K562 (cell line): ENCODE measurements around the gene POLR2H. TPM values are rescaled to one million over a fixed set of nuclear protein-coding genes. Genes with fewer than 3 reads are reported as not detected.

Experiments
- BCLAF1 ChIP-seq, 2 experiments: fragments of 450-650 bp in 1 of 2; IDR thresholded peaks; 2 replicates each; pipeline ENCODE4 v1.6.1; 2011 to 2017; ENCODE audit warnings: low read depth in 2 of 2, antibody characterized with exemption in 1 of 2, borderline replicate concordance in 1 of 2, low read length in 1 of 2, mild to moderate bottlenecking in 1 of 2, mixed read lengths in 1 of 2; ENCODE audit not compliant: control insufficient read depth in 1 of 2
- CBFA2T3 ChIP-seq: fragments of 450-650 bp; IDR thresholded peaks from 2 replicates; pipeline ENCODE4 v1.6.1; 2017
- CBX5 ChIP-seq: IDR thresholded peaks from 2 replicates; pipeline ENCODE4 v1.6.1; 2014; ENCODE audit warnings: low read depth, borderline replicate concordance
- KAT2B ChIP-seq: IDR thresholded peaks from one replicate; pipeline ENCODE4 v1.6.1; 2012; ENCODE audit warnings: low read depth, mild to moderate bottlenecking, control low read depth, inconsistent platforms, low read length, moderate library complexity
- MED1 ChIP-seq: sonication (generic); formaldehyde crosslinking; IDR thresholded peaks from 2 replicates; pipeline ENCODE4 v1.8.1; 2023; ENCODE audit warnings: missing genetic modification reagents, borderline replicate concordance
- MYNN ChIP-seq, 2 experiments: sonication (generic); formaldehyde crosslinking in 1 of 2; IDR thresholded peaks; 2 replicates each; pipeline versions ENCODE4 v1.5.0 to v1.6.1; 2016 to 2020; ENCODE audit warnings: antibody characterized with exemption in 1 of 2, missing genetic modification reagents in 1 of 2
- NR2C1 ChIP-seq, 2 experiments: fragments of 450-650 bp; IDR thresholded peaks; 2 replicates each; pipeline ENCODE4 v1.6.1; 2017; ENCODE audit warnings: mild to moderate bottlenecking in 2 of 2, antibody characterized with exemption in 1 of 2, inconsistent platforms in 1 of 2, missing compliant biosample characterization in 1 of 2, missing genetic modification characterization in 1 of 2
- RBM34 ChIP-seq: fragments of 200-400 bp; formaldehyde crosslinking; IDR thresholded peaks from 2 replicates; pipeline ENCODE4 v1.6.1; 2018; ENCODE audit warnings: low read length, borderline replicate concordance; ENCODE audit not compliant: insufficient read depth
- RBM39 ChIP-seq: fragments of 200-400 bp; formaldehyde crosslinking; optimal IDR thresholded peaks from 2 replicates; pipeline ENCODE3; 2018; ENCODE audit warnings: low read depth, low read length
- SAFB ChIP-seq: fragments of 200-400 bp; formaldehyde crosslinking; IDR thresholded peaks from 2 replicates; pipeline ENCODE4 v1.6.1; 2017; ENCODE audit warnings: low read depth, low read length, borderline replicate concordance
- SIX5 ChIP-seq, 2 experiments: IDR thresholded peaks; 2 replicates each; pipeline ENCODE4 v1.6.1; 2011; ENCODE audit warnings: low read length in 2 of 2, borderline replicate concordance in 1 of 2, low read depth in 1 of 2, mild to moderate bottlenecking in 1 of 2, moderate library complexity in 1 of 2; ENCODE audit not compliant: insufficient read depth in 1 of 2
- SMARCA4 ChIP-seq: fragments of 450-650 bp; IDR thresholded peaks from 2 replicates; pipeline ENCODE4 v1.6.1; 2016
- SRSF9 ChIP-seq: fragments of 200-400 bp; formaldehyde crosslinking; IDR thresholded peaks from 2 replicates; pipeline ENCODE4 v1.6.1; 2017; ENCODE audit warnings: low read depth, low read length, borderline replicate concordance
- XRCC4 ChIP-seq: IDR thresholded peaks from one replicate; pipeline ENCODE4 v1.6.1; 2011; ENCODE audit not compliant: insufficient read depth, insufficient read length; ENCODE audit errors: extremely low read depth
- ZBTB2 ChIP-seq: fragments of 450-650 bp; IDR thresholded peaks from 2 replicates; pipeline ENCODE4 v1.6.1; 2016; ENCODE audit warnings: antibody characterized with exemption
- ZNF184 ChIP-seq: sonication (generic); formaldehyde crosslinking; IDR thresholded peaks from 2 replicates; pipeline ENCODE4 v1.5.0; 2020; ENCODE audit warnings: missing genetic modification reagents
- ZNF280B ChIP-seq: fragments of 250-450 bp; sonication (Bioruptor Pico); IDR thresholded peaks from 2 replicates; pipeline ENCODE4 v1.5.1; 2021; ENCODE audit warnings: mild to moderate bottlenecking
- polyA plus RNA-seq, 8 experiments: library from polyadenylated mRNA; depleted of rRNA in 4 of 8; stranded (reverse) in 5 of 8; unstranded in 3 of 8; fragments of >200 nt; fragmentation: Nextera tagmentation in 2 of 8; fragmentation: Illumina TruSeq in 1 of 8; extraction: Ambion mirVana in 2 of 8; extraction: Trizol in 1 of 8; gene quantifications; 2 replicates each; pipeline versions ENCODE4 v1.2.1 to v1.2.3, GENCODE V29; 2011 to 2014; ENCODE audit warnings: inconsistent platforms in 1 of 8, missing spikeins in 1 of 8
- total RNA-seq, 7 experiments: library from RNA; depleted of rRNA in 6 of 7; stranded (reverse); fragments of >200 nt in 6 of 7; fragmentation: Illumina TruSeq in 2 of 7; extraction: Trizol in 2 of 7; gene quantifications; 2 replicates each; pipeline versions ENCODE4 v1.2.1 to v1.2.3, GENCODE V29; 2011 to 2021; ENCODE audit warnings: low replicate concordance in 1 of 7

Gene POLR2H
- total and polyA plus RNA-seq, 9 of the 15 experiments (the other 6 are each of a cell fraction or from before 2014, with no cell fraction given) = 128 to 512 (median 220) TPM

GRCh38 chr3:184347321-184348056, 14.0 kb upstream of the POLR2H start (continued):
- no peak for TF ChIP-seq CBX5
- no peak for TF ChIP-seq ZNF184
- TF ChIP-seq CBFA2T3 = peak; percentile 77
- no peak for TF ChIP-seq ZNF280B (CRISPR knock-in tag)
- no peak for TF ChIP-seq RBM34
- no peak for TF ChIP-seq BCLAF1 (IDR thresholded peaks at IDR 0.05; ENCODE audit: borderline replicate concordance in 1 of 2, control insufficient read depth in 1 of 2, low read depth in 2 of 2, low read length in 1 of 2)
- no peak for TF ChIP-seq MED1 (CRISPR knock-in tag)
- TF ChIP-seq SAFB = no peak
- no peak for TF ChIP-seq SRSF9
- no peak for TF ChIP-seq RBM39
- TF ChIP-seq MYNN (IDR thresholded peaks at IDR 0.05) = no peak
- TF ChIP-seq MYNN (CRISPR knock-in tag; IDR thresholded peaks at IDR 0.05) = no peak
- TF ChIP-seq SIX5 (IDR thresholded peaks at IDR 0.05; ENCODE audit: borderline replicate concordance in 1 of 2, insufficient read depth in 1 of 2, low read depth in 1 of 2, low read length in 2 of 2) = no peak
- no peak for TF ChIP-seq XRCC4
- TF ChIP-seq SMARCA4 = peak; percentile 83
- TF ChIP-seq ZBTB2 = no peak
- no peak for TF ChIP-seq KAT2B
- TF ChIP-seq NR2C1 (IDR thresholded peaks at IDR 0.05) = no peak; the same call in 1 of the 2 replicates
- TF ChIP-seq NR2C1 (tag; IDR thresholded peaks at IDR 0.05) = no peak
